GM12878 (cell line): ENCODE results near the gene ACSM6. TPM values are rescaled to one million over a fixed set of nuclear protein-coding genes. Genes with fewer than 3 reads are reported as not detected.

Experiments
- ATAC-seq: fragments of 200-7000 bp; cut with Tn5 transposase; 3 replicates; pipeline ENCODE4 v1.9.1; 2020; ENCODE audit warnings: mild to moderate bottlenecking, moderate library complexity
- BruUV-seq: library from RNA; stranded (reverse); fragments of 400-500 nt; replicated peaks from 2 replicates; lab custom pipeline; 2021; lab: Mats Ljungman, UMichigan
- CTCF ChIA-PET: fragments of 300-600 bp; sonication (Branson Sonifier 250); formaldehyde crosslinking; extraction: SDS; loops from one replicate; lab custom pipeline; 2021; ENCODE audit warnings: inconsistent platforms; lab: Yijun Ruan, JAX
- POLR2A ChIA-PET: fragments of 350-600 bp; formaldehyde crosslinking; extraction: SDS; loops from one replicate; lab custom pipeline; 2021; ENCODE audit warnings: inconsistent platforms; lab: Charles Lee
- RAD21 ChIA-PET: fragments of 300-600 bp; sonication (Branson Sonifier 250); formaldehyde crosslinking; loops from one replicate; lab custom pipeline; 2023; ENCODE audit warnings: antibody characterized with exemption; ENCODE audit not compliant: unreplicated experiment; lab: Charles Lee
- SMC1A ChIA-PET: fragments of 300-600 bp; sonication (Branson Sonifier 250); formaldehyde crosslinking; loops from one replicate; lab custom pipeline; 2023; ENCODE audit not compliant: unreplicated experiment, uncharacterized antibody; lab: Charles Lee
- DNase-seq: peaks from one replicate; pipeline ENCODE4 v3.0.0-alpha.2; 2011; ENCODE audit warnings: low read depth, low spot score
- FAIRE-seq: peaks from 3 replicates; lab custom pipeline; 2011; peaks lifted over from hg19 to GRCh38; lab: Jason Lieb, UNC
- H2AFZ ChIP-seq: 2 replicates; pipeline ENCODE4 v1.6.0; 2011; ENCODE audit warnings: low read depth, low read length, control low read depth; ENCODE audit not compliant: control insufficient read depth
- H3K27ac ChIP-seq: 2 replicates; pipeline ENCODE4 v1.5.1; 2011; ENCODE audit warnings: control low read depth; ENCODE audit not compliant: control insufficient read depth, insufficient read depth
- H3K27me3 ChIP-seq, 2 experiments: replicated peaks in 1 of 2; 2 replicates each; pipeline versions ENCODE4 v1.6.0 to v1.6.1; 2011; ENCODE audit warnings: low read length in 1 of 2; ENCODE audit not compliant: control insufficient read depth in 2 of 2, insufficient read depth in 2 of 2
- H3K36me3 ChIP-seq, 2 experiments: 2 replicates each; pipeline ENCODE4 v1.5.1; 2011; ENCODE audit warnings: low read length in 1 of 2; ENCODE audit not compliant: control insufficient read depth in 2 of 2, insufficient read depth in 2 of 2
- H3K4me1 ChIP-seq: 2 replicates; pipeline ENCODE4 v1.6.1; 2011; ENCODE audit warnings: mild to moderate bottlenecking, low read length, moderate library complexity, mixed read lengths; ENCODE audit not compliant: control insufficient read depth, insufficient read depth
- H3K4me2 ChIP-seq: 2 replicates; pipeline ENCODE4 v1.6.0; 2011; ENCODE audit warnings: control low read depth; ENCODE audit not compliant: control insufficient read depth, insufficient read depth
- H3K4me3 ChIP-seq: fragments of 200-600 bp; sonication (generic); 2 replicates; pipeline ENCODE4 v1.5.1; 2016
- H3K79me2 ChIP-seq: 2 replicates; pipeline ENCODE4 v1.6.0; 2011; ENCODE audit warnings: low read length; ENCODE audit not compliant: control insufficient read depth, insufficient read depth
- H3K9ac ChIP-seq: 2 replicates; pipeline ENCODE4 v1.8.0; 2011; ENCODE audit warnings: low read length, control low read depth, mixed read lengths; ENCODE audit not compliant: control insufficient read depth, insufficient read depth
- H3K9me3 ChIP-seq: replicated peaks from 3 replicates; pipeline ENCODE4 v1.5.1; 2011; ENCODE audit warnings: mild to moderate bottlenecking, low read length; ENCODE audit not compliant: control insufficient read depth, insufficient read depth
- H4K20me1 ChIP-seq: 2 replicates; pipeline ENCODE4 v1.6.0; 2011; ENCODE audit not compliant: control insufficient read depth, insufficient read depth
- CBFB ChIP-seq: IDR thresholded peaks from 2 replicates; pipeline ENCODE4 v1.6.1; 2016; ENCODE audit warnings: antibody characterized with exemption, low read depth
- CBX5 ChIP-seq: sonication (generic); IDR thresholded peaks from 2 replicates; pipeline ENCODE4 v1.6.1; 2016; ENCODE audit warnings: low read depth, moderate library complexity, mild to moderate bottlenecking, inconsistent platforms
- EP300 ChIP-seq, 2 experiments: fragments of 150-350 bp in 1 of 2; IDR thresholded peaks; 2 replicates each; pipeline ENCODE4 v1.6.1; 2011 to 2012; ENCODE audit warnings: low read depth in 2 of 2, low read length in 2 of 2, borderline replicate concordance in 1 of 2, improper control_type of control experiment in 1 of 2, inconsistent platforms in 1 of 2; ENCODE audit not compliant: control insufficient read depth in 1 of 2
- JUNB ChIP-seq: IDR thresholded peaks from 2 replicates; pipeline ENCODE4 v1.6.1; 2016; ENCODE audit warnings: antibody characterized with exemption, mild to moderate bottlenecking
- KDM1A ChIP-seq: fragments of 200-600 bp; sonication (generic); IDR thresholded peaks from 2 replicates; pipeline ENCODE4 v1.6.1; 2016; ENCODE audit warnings: borderline replicate concordance
- MEF2A ChIP-seq: IDR thresholded peaks from 2 replicates; pipeline ENCODE4 v1.6.1; 2011; ENCODE audit warnings: low read depth, mild to moderate bottlenecking, low read length, moderate library complexity; ENCODE audit not compliant: insufficient read depth
- MTA2 ChIP-seq: fragments of 450-650 bp; IDR thresholded peaks from 2 replicates; pipeline ENCODE4 v1.6.1; 2016; ENCODE audit warnings: low read depth, mild to moderate bottlenecking, moderate library complexity
- MTA3 ChIP-seq: IDR thresholded peaks from 2 replicates; pipeline ENCODE4 v1.6.1; 2012; ENCODE audit warnings: low read length, inconsistent platforms, borderline replicate concordance
- NFXL1 ChIP-seq: fragments of 450-650 bp; IDR thresholded peaks from 2 replicates; pipeline ENCODE4 v1.6.1; 2017; ENCODE audit warnings: antibody characterized with exemption, mild to moderate bottlenecking, borderline replicate concordance
- POU2F2 ChIP-seq: IDR thresholded peaks from 3 replicates; pipeline ENCODE4 v1.6.1; 2011; ENCODE audit warnings: low read depth, mild to moderate bottlenecking, low read length, borderline replicate concordance
- RFX5 ChIP-seq: IDR thresholded peaks from 2 replicates; pipeline ENCODE4 v1.6.1; 2011; ENCODE audit warnings: low read depth, low read length, improper control_type of control experiment
- RUNX3 ChIP-seq: IDR thresholded peaks from 2 replicates; pipeline ENCODE4 v1.6.1; 2012; ENCODE audit warnings: low read length, inconsistent platforms
- SREBF1 ChIP-seq: IDR thresholded peaks from 2 replicates; pipeline ENCODE4 v1.6.1; 2012; ENCODE audit warnings: mild to moderate bottlenecking, low read length
- STAT3 ChIP-seq: IDR thresholded peaks from 2 replicates; pipeline ENCODE4 v1.6.1; 2011; ENCODE audit warnings: low read depth, low read length, improper control_type of control experiment
- TCF3 ChIP-seq: IDR thresholded peaks from 2 replicates; pipeline ENCODE4 v1.6.1; 2012; ENCODE audit warnings: low read depth, mild to moderate bottlenecking, low read length, borderline replicate concordance; ENCODE audit not compliant: insufficient read depth
- WGBS: methylation state at CpG from one replicate; pipeline ENCODE4 v1.1.6; 2016; ENCODE audit warnings: low lambda C conversion rate; ENCODE audit not compliant: insufficient replicate concordance, insufficient coverage; ENCODE audit errors: missing lambda C conversion rate; 5-methylcytosine and 5-hydroxymethylcytosine counted together
- in situ Hi-C: fragments of 300-500 bp; cut with MboI; formaldehyde crosslinking; loops from 9 replicates; pipeline ENCODE4 v1.14.3; 2018; ENCODE audit warnings: mixed read lengths
- intact Hi-C: fragments of 100-400 bp; cut with micrococcal nuclease; formaldehyde crosslinking; loops from one replicate; pipeline ENCODE4 v1.14.2; 2022; ENCODE audit not compliant: unreplicated experiment
- polyA plus RNA-seq, 11 experiments: library from polyadenylated mRNA; depleted of rRNA in 4 of 11; unstranded in 6 of 11; stranded (reverse) in 5 of 11; fragments of >200 nt; fragmentation: Nextera tagmentation in 4 of 11; fragmentation: Illumina TruSeq in 1 of 11; extraction: Ambion mirVana in 4 of 11; extraction: Trizol in 1 of 11; gene quantifications; 1 replicate in 1 of 11; 2 replicates in 10 of 11; pipeline versions ENCODE4 v1.2.1 to v1.2.3, GENCODE V29; 2011 to 2016; ENCODE audit warnings: inconsistent platforms in 2 of 11, missing spikeins in 2 of 11, low read depth in 1 of 11
- total RNA-seq, 4 experiments: library from RNA; depleted of rRNA in 3 of 4; stranded (reverse); fragments of >200 nt in 3 of 4; fragmentation: Illumina TruSeq in 1 of 4; extraction: Trizol in 1 of 4; gene quantifications; 2 replicates each; pipeline versions ENCODE4 v1.2.1 to v1.2.3, GENCODE V29; 2013 to 2021
- TF ChIP-seq, protein P1 (sequence below): fragments of 150-350 bp; IDR thresholded peaks from 2 replicates; pipeline ENCODE4 v1.6.1; 2016; ENCODE audit warnings: low read depth, low read length

The ACSM6 gene
- total and polyA plus RNA-seq, 10 of the 15 experiments (the other 5 are each of a cell fraction or from before 2014, with no cell fraction given): 0.06 to 0.21 (median 0.20) TPM; not detected in 7

DNA sequence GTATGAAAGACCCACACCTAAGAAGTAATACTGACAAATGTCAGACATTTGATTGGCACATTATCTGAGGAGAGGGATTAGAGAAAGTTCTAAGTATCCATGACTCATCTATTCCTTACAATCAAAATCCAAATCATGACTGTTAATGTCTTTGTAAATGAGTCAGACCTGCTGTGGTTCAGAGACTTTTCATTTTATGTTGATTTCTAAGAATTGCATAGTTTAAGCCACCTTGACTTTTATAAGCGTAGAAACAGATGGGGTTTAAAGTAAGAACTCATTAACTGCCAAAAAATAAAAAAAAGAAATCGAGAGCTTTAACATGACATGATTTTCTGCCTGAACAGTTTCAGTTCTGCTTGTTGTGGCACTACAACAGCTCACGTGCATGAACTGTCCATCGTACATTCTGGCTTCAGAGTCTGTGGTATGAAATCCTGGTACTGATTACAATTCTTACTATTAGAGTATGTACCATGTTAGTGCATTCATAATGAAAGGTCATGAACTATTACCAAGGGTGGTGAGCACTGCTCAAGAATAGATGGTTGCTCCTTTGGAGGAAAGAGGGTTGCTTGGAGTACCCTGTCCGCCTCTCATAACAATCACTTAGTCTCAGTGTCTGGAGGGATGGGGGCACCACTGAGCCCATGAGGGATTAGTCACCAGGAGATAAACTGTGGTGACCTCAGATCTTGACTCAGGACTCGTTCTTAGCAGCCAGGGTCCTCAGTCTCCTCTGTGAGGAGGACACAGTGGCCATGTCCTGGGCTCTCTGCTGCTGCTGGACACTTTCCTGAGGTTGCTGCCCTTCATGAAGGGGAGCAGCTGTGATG lies 42.2 kb downstream of the ACSM6 start:
- intact Hi-C loops: loop anchor here (1.0 kb wide), 1 partner anchor 9 kb away; no protein-coding TSS in a partner anchor
- peak overlapping the region; percentile 78 for H3K27ac ChIP-seq
- POLR2A ChIA-PET: interaction anchor here (0.5 to 1.2 kb wide), 3 partner anchors 52 to 181 kb away, joined by 3 to 4 read pairs (median 3); no protein-coding TSS in a partner anchor
- peak; percentile 81 for TF ChIP-seq CBFB
- peak; percentile 67; the same call in 1 of the 2 replicates for TF ChIP-seq MEF2A
- TF ChIP-seq EP300 (IDR thresholded peaks at IDR 0.05; ENCODE audit: borderline replicate concordance in 1 of 2, control insufficient read depth in 1 of 2, low read depth in 2 of 2, low read length in 2 of 2): peak; percentile 93
- TF ChIP-seq MTA3: peak; percentile 99
- no peak for TF ChIP-seq NFXL1
- TF ChIP-seq CBX5: 0 out of 2 replicates have a peak, but pooled peaks have one; percentile 83
- TF ChIP-seq TCF3: peak; percentile 81; the same call in 1 of the 2 replicates
- TF ChIP-seq POU2F2: peak; percentile 70; the same call in 2 of the 3 replicates
- TF ChIP-seq STAT3: peak; percentile 94
- TF ChIP-seq RUNX3: peak; percentile 96
- no peak for TF ChIP-seq KDM1A
- TF ChIP-seq, protein P1, sequence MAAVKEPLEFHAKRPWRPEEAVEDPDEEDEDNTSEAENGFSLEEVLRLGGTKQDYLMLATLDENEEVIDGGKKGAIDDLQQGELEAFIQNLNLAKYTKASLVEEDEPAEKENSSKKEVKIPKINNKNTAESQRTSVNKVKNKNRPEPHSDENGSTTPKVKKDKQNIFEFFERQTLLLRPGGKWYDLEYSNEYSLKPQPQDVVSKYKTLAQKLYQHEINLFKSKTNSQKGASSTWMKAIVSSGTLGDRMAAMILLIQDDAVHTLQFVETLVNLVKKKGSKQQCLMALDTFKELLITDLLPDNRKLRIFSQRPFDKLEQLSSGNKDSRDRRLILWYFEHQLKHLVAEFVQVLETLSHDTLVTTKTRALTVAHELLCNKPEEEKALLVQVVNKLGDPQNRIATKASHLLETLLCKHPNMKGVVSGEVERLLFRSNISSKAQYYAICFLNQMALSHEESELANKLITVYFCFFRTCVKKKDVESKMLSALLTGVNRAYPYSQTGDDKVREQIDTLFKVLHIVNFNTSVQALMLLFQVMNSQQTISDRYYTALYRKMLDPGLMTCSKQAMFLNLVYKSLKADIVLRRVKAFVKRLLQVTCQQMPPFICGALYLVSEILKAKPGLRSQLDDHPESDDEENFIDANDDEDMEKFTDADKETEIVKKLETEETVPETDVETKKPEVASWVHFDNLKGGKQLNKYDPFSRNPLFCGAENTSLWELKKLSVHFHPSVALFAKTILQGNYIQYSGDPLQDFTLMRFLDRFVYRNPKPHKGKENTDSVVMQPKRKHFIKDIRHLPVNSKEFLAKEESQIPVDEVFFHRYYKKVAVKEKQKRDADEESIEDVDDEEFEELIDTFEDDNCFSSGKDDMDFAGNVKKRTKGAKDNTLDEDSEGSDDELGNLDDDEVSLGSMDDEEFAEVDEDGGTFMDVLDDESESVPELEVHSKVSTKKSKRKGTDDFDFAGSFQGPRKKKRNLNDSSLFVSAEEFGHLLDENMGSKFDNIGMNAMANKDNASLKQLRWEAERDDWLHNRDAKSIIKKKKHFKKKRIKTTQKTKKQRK: no peak
- TF ChIP-seq RFX5: no peak
- TF ChIP-seq JUNB: peak; percentile 97
- TF ChIP-seq MTA2: peak; percentile 94
- TF ChIP-seq SREBF1: no peak

More for the DNA sequence above, 42.2 kb downstream of the ACSM6 start:
- Histone ChIP-seq H2AFZ (no peak overlapping the region), H3K9me3 (no peaks in the 10 kb centered on the region), H3K9ac (peak overlapping the region; percentile 34), H3K79me2 (0 out of 2 replicates have a peak, but pooled peaks cover 1% of the 10 kb centered on the region), H4K20me1 (no peaks in the 10 kb centered on the region; the same call in 1 of the 2 replicates), H3K36me3 (peaks cover 23 to 47% of the 10 kb centered on the region in 2 experiments), H3K4me2 (peak overlapping the region; percentile 68), H3K27me3 (no peaks in the 10 kb centered on the region), H3K4me1 (peaks cover 21% of the 10 kb centered on the region), H3K4me3 (no peak overlapping the region; the same call in 1 of the 2 replicates)
- ATAC-seq (peak; percentile 96), DNase-seq (peak; percentile 90), FAIRE-seq (peak; percentile 78)
- in situ Hi-C loops: no loop called here
- WGBS: under 1% methylated on average over 6 of the region's 6 CpGs
- CTCF ChIA-PET: interaction anchor here (0.9 to 4.8 kb wide), 9 partner anchors 9 to 138 kb away, joined by 3 to 38 read pairs (median 4); no protein-coding TSS in a partner anchor
- RAD21 ChIA-PET: interaction anchor here (0.9 to 2.0 kb wide), 5 partner anchors 9 to 126 kb away, joined by 3 to 11 read pairs (median 5); no protein-coding TSS in a partner anchor
- no TSS peak for BruUV-seq
- SMC1A ChIA-PET: interaction anchor here (1.0 to 6.2 kb wide), 6 partner anchors 9 to 138 kb away, joined by 3 to 57 read pairs (median 6); no protein-coding TSS in a partner anchor
